Keratinocyte (primary cell): Measurements from ENCODE around the gene EFCAB8. TPM values are rescaled to one million over a fixed set of nuclear protein-coding genes. Genes with fewer than 3 reads are reported as not detected.

ENCODE experiments used
- DNase-seq: peaks from one replicate; pipeline ENCODE4 v3.0.0-alpha.2; 2011; ENCODE audit warnings: low read depth, missing footprints, low spot score
- FAIRE-seq: peaks from 2 replicates; lab custom pipeline; 2011; peaks lifted over from hg19 to GRCh38; lab: Jason Lieb, UNC
- H2AFZ ChIP-seq: 2 replicates; pipeline ENCODE4 v1.6.0; 2012; ENCODE audit warnings: low read length, control low read depth, inconsistent platforms; ENCODE audit not compliant: control insufficient read depth
- H3K27ac ChIP-seq: 2 replicates; pipeline ENCODE4 v1.5.1; 2011; ENCODE audit warnings: low read length; ENCODE audit not compliant: control insufficient read depth, insufficient read depth
- H3K27me3 ChIP-seq: 3 replicates; pipeline ENCODE4 v1.6.0; 2011; ENCODE audit warnings: low read length; ENCODE audit not compliant: control insufficient read depth, insufficient read depth; ENCODE audit errors: extremely low read depth
- H3K36me3 ChIP-seq, 2 experiments: 2 replicates in 1 of 2; 3 replicates in 1 of 2; pipeline ENCODE4 v1.5.1; 2011; ENCODE audit warnings: low read length in 2 of 2, mild to moderate bottlenecking in 1 of 2; ENCODE audit not compliant: control insufficient read depth in 2 of 2, insufficient read depth in 2 of 2; ENCODE audit errors: extremely low read depth in 1 of 2
- H3K4me1 ChIP-seq: 3 replicates; pipeline ENCODE4 v1.5.1; 2011; ENCODE audit warnings: low read length; ENCODE audit not compliant: control insufficient read depth, insufficient read depth; ENCODE audit errors: extremely low read depth
- H3K4me2 ChIP-seq: 3 replicates; pipeline ENCODE4 v1.6.0; 2011; ENCODE audit warnings: low read depth, low read length; ENCODE audit not compliant: control insufficient read depth, insufficient read depth; ENCODE audit errors: extremely low read depth
- H3K4me3 ChIP-seq, 3 experiments: fragments of 200-600 bp in 1 of 3; sonication (generic) in 1 of 3; 2 replicates in 2 of 3; 3 replicates in 1 of 3; pipeline ENCODE4 v1.5.1; 2011 to 2016; ENCODE audit warnings: low read length in 3 of 3, mild to moderate bottlenecking in 3 of 3, control low read depth in 2 of 3, inconsistent platforms in 1 of 3, low read depth in 1 of 3, mixed read lengths in 1 of 3, mixed run types in 1 of 3, moderate library complexity in 1 of 3; ENCODE audit not compliant: control insufficient read depth in 2 of 3, insufficient read depth in 2 of 3; ENCODE audit errors: extremely low read depth in 1 of 3
- H3K79me2 ChIP-seq: 2 replicates; pipeline ENCODE4 v1.6.0; 2012; ENCODE audit warnings: low read length; ENCODE audit not compliant: control insufficient read depth, insufficient read depth
- H3K9ac ChIP-seq: 3 replicates; pipeline ENCODE4 v1.6.0; 2011; ENCODE audit warnings: low read length; ENCODE audit not compliant: control insufficient read depth, insufficient read depth; ENCODE audit errors: extremely low read depth
- H3K9me1 ChIP-seq: 3 replicates; pipeline ENCODE4 v1.6.0; 2011; ENCODE audit warnings: low read length; ENCODE audit not compliant: control insufficient read depth, insufficient read depth; ENCODE audit errors: extremely low read depth
- H3K9me3 ChIP-seq: 2 replicates; pipeline ENCODE4 v1.5.1; 2012; ENCODE audit warnings: low read depth, low read length; ENCODE audit not compliant: control insufficient read depth
- H4K20me1 ChIP-seq: 3 replicates; pipeline ENCODE4 v1.6.0; 2011; ENCODE audit warnings: low read length; ENCODE audit not compliant: control insufficient read depth, insufficient read depth; ENCODE audit errors: extremely low read depth
- EZH2 ChIP-seq: IDR thresholded peaks from one replicate; pipeline ENCODE4 v1.6.1; 2012; ENCODE audit warnings: inconsistent platforms, mild to moderate bottlenecking, low read length, moderate library complexity
- dilution Hi-C: fragments of 300-500 bp; cut with MboI; formaldehyde crosslinking; loops from one replicate; pipeline ENCODE4 v1.7.0; 2020; ENCODE audit warnings: low sequenced_read_pairs; ENCODE audit not compliant: extremely low pct_ligation_motif_present
- polyA plus RNA-seq, 5 experiments: library from polyadenylated mRNA; depleted of rRNA in 3 of 5; stranded (reverse) in 3 of 5; stranded (forward) in 1 of 5; unstranded in 1 of 5; fragments of >200 nt; gene quantifications; 1 replicate in 1 of 5; 2 replicates in 3 of 5; 3 replicates in 1 of 5; pipeline versions ENCODE4 v1.2.1 to v1.2.3, GENCODE V29; 2011 to 2012; ENCODE audit warnings: missing spikeins in 2 of 5, low read depth in 1 of 5, low replicate concordance in 1 of 5
- TF ChIP-seq, protein P1 (sequence below), 3 experiments: IDR thresholded peaks in 1 of 3; conservative IDR thresholded peaks in 1 of 3; optimal IDR thresholded peaks in 1 of 3; 2 replicates in 2 of 3; 3 replicates in 1 of 3; pipeline versions ENCODE3 to v1.5.1; 2011; ENCODE audit warnings: low read length in 3 of 3, mild to moderate bottlenecking in 3 of 3, moderate library complexity in 2 of 3, control low read depth in 1 of 3, inconsistent platforms in 1 of 3; ENCODE audit not compliant: insufficient read depth in 2 of 3; ENCODE audit errors: extremely low read depth in 1 of 3

EFCAB8 gene
- polyA plus RNA-seq, 1 donor (not counting 4 experiments of a cell fraction or from before 2014, with no cell fraction given): 0.03 TPM

DNA sequence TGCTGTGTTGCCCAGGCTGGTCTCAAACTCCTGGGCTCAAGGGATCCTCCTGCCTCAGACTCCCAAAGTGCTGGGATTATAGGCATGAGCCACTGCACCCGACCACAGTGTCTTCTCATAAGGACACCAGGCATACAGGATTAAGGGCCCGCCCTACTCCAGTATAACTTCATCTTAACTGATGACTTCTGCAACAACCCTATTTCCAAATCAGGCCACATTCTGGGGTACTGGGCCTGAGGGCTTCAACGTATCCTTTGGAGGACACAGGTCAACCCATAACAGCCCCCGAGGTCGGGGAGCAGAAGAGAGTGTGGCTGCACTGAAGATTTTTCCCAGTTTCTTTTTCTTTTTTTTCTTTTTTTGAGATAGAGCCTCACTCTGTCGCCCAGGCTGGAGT lies 105.9 kb downstream of the EFCAB8 start:
- no peaks in the 10 kb centered on the region for H3K27me3 ChIP-seq
- H3K36me3 ChIP-seq: no peaks in the 10 kb centered on the region
- H3K79me2 ChIP-seq: no peaks in the 10 kb centered on the region
- FAIRE-seq (no peak), DNase-seq (no peak)
- H3K9ac ChIP-seq: no peak overlapping the region
- H3K4me1 ChIP-seq: no peaks in the 10 kb centered on the region
- H3K9me1 ChIP-seq: no peaks in the 10 kb centered on the region
- dilution Hi-C loops: no loop called here
- no peak overlapping the region for H3K27ac ChIP-seq
- H3K4me3 ChIP-seq: no peak overlapping the region
- no peaks in the 10 kb centered on the region for H4K20me1 ChIP-seq
- no peak overlapping the region for H3K4me2 ChIP-seq
- no peaks in the 10 kb centered on the region for H3K9me3 ChIP-seq
- TF ChIP-seq, protein P1, sequence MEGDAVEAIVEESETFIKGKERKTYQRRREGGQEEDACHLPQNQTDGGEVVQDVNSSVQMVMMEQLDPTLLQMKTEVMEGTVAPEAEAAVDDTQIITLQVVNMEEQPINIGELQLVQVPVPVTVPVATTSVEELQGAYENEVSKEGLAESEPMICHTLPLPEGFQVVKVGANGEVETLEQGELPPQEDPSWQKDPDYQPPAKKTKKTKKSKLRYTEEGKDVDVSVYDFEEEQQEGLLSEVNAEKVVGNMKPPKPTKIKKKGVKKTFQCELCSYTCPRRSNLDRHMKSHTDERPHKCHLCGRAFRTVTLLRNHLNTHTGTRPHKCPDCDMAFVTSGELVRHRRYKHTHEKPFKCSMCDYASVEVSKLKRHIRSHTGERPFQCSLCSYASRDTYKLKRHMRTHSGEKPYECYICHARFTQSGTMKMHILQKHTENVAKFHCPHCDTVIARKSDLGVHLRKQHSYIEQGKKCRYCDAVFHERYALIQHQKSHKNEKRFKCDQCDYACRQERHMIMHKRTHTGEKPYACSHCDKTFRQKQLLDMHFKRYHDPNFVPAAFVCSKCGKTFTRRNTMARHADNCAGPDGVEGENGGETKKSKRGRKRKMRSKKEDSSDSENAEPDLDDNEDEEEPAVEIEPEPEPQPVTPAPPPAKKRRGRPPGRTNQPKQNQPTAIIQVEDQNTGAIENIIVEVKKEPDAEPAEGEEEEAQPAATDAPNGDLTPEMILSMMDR (optimal IDR thresholded peaks at IDR 0.05 in 1 of 3, IDR thresholded peaks at IDR 0.05 in 1 of 3, conservative IDR thresholded peaks at IDR 0.05 in 1 of 3; ENCODE audit: extremely low read depth in 1 of 3, insufficient read depth in 2 of 3, low read length in 3 of 3): no peak
- TF ChIP-seq EZH2: no peak
- H2AFZ ChIP-seq: no peak overlapping the region

DNA sequence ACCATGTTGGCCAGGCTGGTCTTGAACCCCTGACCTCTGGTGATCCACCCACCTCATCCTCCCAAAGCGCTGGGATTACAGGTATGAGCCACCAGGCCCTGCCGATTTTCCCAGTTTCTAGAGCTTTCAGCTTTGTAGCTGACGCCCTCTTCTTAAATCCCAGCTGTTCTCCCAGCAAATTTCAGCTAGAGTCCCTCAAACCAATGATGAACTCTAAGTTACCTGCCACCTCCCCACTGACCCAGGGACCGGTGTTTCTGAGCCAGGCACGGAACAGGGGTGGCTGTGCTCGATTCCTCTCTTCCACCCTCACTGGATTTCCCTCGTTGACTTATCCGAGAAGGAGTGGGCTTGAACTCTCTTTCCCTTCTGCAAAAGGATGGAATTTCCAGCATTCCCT lies 106.4 kb downstream of the EFCAB8 start:
- no peaks in the 10 kb centered on the region for H3K27me3 ChIP-seq
- FAIRE-seq: no peak

More for the DNA sequence above, 106.4 kb downstream of the EFCAB8 start:
- dilution Hi-C loops: no loop called here
- Histone ChIP-seq H3K4me3 (no peak overlapping the region), H2AFZ (no peak overlapping the region), H3K9ac (no peak overlapping the region), H3K4me2 (no peak overlapping the region), H3K9me3 (no peaks in the 10 kb centered on the region), H3K9me1 (no peaks in the 10 kb centered on the region), H3K79me2 (no peaks in the 10 kb centered on the region), H3K4me1 (no peaks in the 10 kb centered on the region), H3K27ac (no peak overlapping the region), H3K36me3 (no peaks in the 10 kb centered on the region), H4K20me1 (no peaks in the 10 kb centered on the region)
- DNase-seq: no peak
- TF ChIP-seq, protein P1 (optimal IDR thresholded peaks at IDR 0.05 in 1 of 3, IDR thresholded peaks at IDR 0.05 in 1 of 3, conservative IDR thresholded peaks at IDR 0.05 in 1 of 3; ENCODE audit: extremely low read depth in 1 of 3, insufficient read depth in 2 of 3, low read length in 3 of 3): no peak
- TF ChIP-seq EZH2: no peak
